Subcutaneous abdominal adipose tissue (tissue), 5 donors: Measurements from ENCODE around the gene ROR2.

Experiments
- H3K27ac ChIP-seq: one replicate; pipeline ENCODE4 v1.7.0; 2013; ENCODE audit warnings: low read depth, mild to moderate bottlenecking, inconsistent platforms, low read length, moderate library complexity
- H3K27me3 ChIP-seq, 5 donors: one replicate each; pipeline ENCODE4 v1.7.0; 2013; ENCODE audit warnings: low read length in 5 of 5, inconsistent platforms in 1 of 5; ENCODE audit not compliant: control insufficient read depth in 5 of 5, insufficient read depth in 4 of 5
- H3K36me3 ChIP-seq, 5 donors: one replicate each; pipeline ENCODE4 v1.7.0; 2013; ENCODE audit warnings: low read length in 5 of 5; ENCODE audit not compliant: control insufficient read depth in 5 of 5, insufficient read depth in 5 of 5
- H3K4me1 ChIP-seq, 5 donors: one replicate each; pipeline ENCODE4 v1.7.0; 2013; ENCODE audit warnings: low read length in 5 of 5, mild to moderate bottlenecking in 3 of 5, moderate library complexity in 1 of 5; ENCODE audit not compliant: control insufficient read depth in 5 of 5, insufficient read depth in 5 of 5
- H3K4me3 ChIP-seq, 5 donors: one replicate each; pipeline ENCODE4 v1.7.0; 2013; ENCODE audit warnings: low read length in 5 of 5, low read depth in 1 of 5
- H3K9ac ChIP-seq, 5 donors: one replicate each; pipeline ENCODE4 v1.7.0; 2013; ENCODE audit warnings: low read length in 5 of 5, mild to moderate bottlenecking in 4 of 5, moderate library complexity in 3 of 5
- H3K9me3 ChIP-seq, 5 donors: one replicate each; pipeline ENCODE4 v1.7.0; 2013; ENCODE audit warnings: low read length in 5 of 5; ENCODE audit not compliant: control insufficient read depth in 5 of 5
- donor health status: healthy.
- donor health status: healthy.
- donor health status: healthy.
- donor health status: healthy.
- donor health status: healthy.

The ROR2 gene

GRCh38 chr9:91839926-91840465 is 110.0 kb downstream of the ROR2 start:
- Histone ChIP-seq H3K4me1 (peaks cover 0 to 24% (median 23%) of the 10 kb centered on the region in 5 donors), H3K9ac (no peak overlapping the region), H3K27ac (no peak overlapping the region), H3K4me3 (no peak overlapping the region), H3K36me3 (no peaks in the 10 kb centered on the region), H3K9me3 (no peaks in the 10 kb centered on the region), H3K27me3 (peaks cover 0 to 27% (median 2%) of the 10 kb centered on the region in 5 donors)

DNA sequence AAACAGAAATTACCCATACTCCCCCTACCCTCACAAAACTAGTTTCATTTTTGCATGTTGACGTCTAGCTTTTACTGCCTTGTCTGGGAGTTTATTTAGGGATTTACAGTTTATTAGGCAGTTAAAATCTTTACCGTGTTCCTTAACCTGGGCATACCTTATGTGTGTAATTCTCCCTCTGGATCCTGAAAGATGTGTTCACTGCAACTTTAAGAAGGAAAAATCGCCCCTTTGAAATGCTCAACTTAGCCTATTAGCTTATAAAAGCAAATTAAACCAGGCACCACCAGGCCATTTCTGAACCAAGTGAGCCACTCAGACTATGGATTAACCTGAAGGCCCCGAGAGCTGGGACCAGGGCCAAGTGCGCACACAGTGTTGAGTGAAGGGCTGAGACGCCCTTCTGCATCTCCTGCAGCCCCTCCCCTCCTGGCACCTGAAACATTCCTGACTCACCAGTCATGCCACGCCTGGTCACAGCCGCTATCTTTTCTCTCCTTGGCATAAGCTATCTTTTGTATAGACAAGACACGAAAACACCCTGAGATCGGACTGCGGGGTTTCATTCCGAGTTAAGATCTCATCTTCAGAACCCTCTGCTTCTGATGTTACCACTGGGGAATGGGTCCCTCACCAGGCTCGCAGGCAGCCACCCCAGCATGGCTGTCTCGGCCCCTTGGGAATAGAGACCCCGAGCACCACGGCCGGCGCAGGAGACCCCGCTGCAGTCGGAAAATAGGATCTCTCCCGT is 111.9 kb downstream of the ROR2 start:
- Histone ChIP-seq H3K36me3 (no peaks in the 10 kb centered on the region), H3K4me1 (peaks cover 0 to 14% (median 10%) of the 10 kb centered on the region in 5 donors), H3K4me3 (peak overlapping the region; percentile 23 to 59 (median 47)), H3K9ac (no peak overlapping the region), H3K27ac (no peak overlapping the region), H3K9me3 (no peaks in the 10 kb centered on the region), H3K27me3 (peaks cover 0 to 28% (median 5%) of the 10 kb centered on the region in 5 donors)

DNA sequence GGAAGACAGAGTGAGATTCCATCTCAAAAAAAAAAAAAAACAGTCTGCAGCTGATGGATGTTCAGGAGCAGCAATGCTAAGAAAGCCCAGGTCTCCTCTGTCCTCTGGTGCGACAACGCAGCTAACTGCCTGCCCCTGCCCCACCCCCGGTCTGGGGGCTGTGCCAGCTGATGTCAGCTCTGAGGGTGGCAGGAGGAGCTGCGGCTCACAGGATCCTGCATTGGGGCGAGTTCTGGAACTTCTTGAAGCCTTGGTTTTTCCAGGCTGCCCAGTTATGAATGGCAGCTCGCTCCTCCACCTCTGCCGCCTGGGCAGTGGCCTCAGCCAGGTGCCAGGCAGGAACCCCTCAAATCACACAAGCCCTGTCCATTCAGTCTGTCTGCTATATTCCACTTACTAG is 113.5 kb downstream of the ROR2 start:
- H3K9me3 ChIP-seq, result no peaks in the 10 kb centered on the region
- no peaks in the 10 kb centered on the region for H3K36me3 ChIP-seq
- H3K27me3 ChIP-seq, result peaks cover 0 to 24% (median 7%) of the 10 kb centered on the region in 5 donors
- H3K9ac ChIP-seq, result no peak overlapping the region
- no peak overlapping the region for H3K4me3 ChIP-seq
- peaks cover 0 to 14% (median 8%) of the 10 kb centered on the region in 5 donors for H3K4me1 ChIP-seq
- no peak overlapping the region for H3K27ac ChIP-seq

DNA sequence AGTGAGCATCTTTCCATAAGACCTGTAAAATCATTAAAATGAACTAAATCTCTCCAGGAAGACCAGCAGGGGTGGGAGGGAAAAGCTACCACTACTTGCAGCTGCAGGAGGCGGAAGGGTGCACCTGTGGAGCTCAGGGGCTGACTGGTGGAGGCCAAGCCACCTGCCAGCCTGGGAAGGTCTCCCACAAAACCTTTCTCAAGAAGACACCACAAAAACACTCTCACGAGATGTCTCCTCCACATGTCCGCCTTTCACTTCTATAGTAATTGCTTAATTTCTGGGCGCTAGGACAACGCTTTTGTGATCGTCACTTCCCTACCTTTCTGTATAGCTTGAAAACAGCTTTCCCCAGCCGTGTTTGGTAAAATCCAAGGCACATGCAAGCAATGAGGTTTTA is 114.4 kb downstream of the ROR2 start:
- Histone ChIP-seq H3K9ac (no peak overlapping the region), H3K9me3 (no peaks in the 10 kb centered on the region), H3K27me3 (peaks cover 0 to 24% (median 7%) of the 10 kb centered on the region in 5 donors), H3K4me1 (peaks cover 0 to 14% (median 8%) of the 10 kb centered on the region in 5 donors), H3K36me3 (no peaks in the 10 kb centered on the region), H3K27ac (no peak overlapping the region), H3K4me3 (no peak overlapping the region)

GRCh38 chr9:91835216-91835615 is 114.8 kb downstream of the ROR2 start:
- H3K36me3 ChIP-seq, result no peaks in the 10 kb centered on the region
- no peaks in the 10 kb centered on the region for H3K9me3 ChIP-seq
- H3K9ac ChIP-seq, result no peak overlapping the region
- H3K4me3 ChIP-seq, result no peak overlapping the region
- H3K27ac ChIP-seq, result no peak overlapping the region
- peaks cover 0 to 24% (median 7%) of the 10 kb centered on the region in 5 donors for H3K27me3 ChIP-seq
- peaks cover 0 to 14% (median 8%) of the 10 kb centered on the region in 5 donors for H3K4me1 ChIP-seq

DNA sequence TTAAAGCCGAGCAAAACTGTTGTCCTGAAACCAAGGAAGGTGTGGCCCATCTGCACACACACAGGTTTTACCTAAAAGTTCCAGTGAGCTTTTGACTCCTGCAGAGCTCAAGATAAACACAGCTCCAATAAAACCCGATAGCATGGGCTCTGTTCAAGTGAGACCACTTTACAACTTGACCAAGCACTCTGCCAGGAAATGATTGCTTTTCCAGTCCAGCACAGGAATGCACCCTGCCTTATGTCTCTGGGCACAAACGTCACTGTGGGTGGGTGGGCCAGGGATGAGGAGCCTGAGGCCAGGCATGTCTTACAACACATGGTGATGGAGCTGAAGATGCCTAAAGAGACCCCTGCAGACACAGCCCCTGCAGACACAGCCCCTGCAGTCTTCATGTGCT is 115.3 kb downstream of the ROR2 start:
- H3K4me3 ChIP-seq, result no peak overlapping the region
- no peak overlapping the region for H3K9ac ChIP-seq
- H3K4me1 ChIP-seq, result peaks cover 0 to 14% (median 8%) of the 10 kb centered on the region in 5 donors
- H3K9me3 ChIP-seq, result no peaks in the 10 kb centered on the region
- H3K27me3 ChIP-seq, result peaks cover 0 to 24% (median 7%) of the 10 kb centered on the region in 5 donors
- H3K36me3 ChIP-seq, result no peaks in the 10 kb centered on the region
- H3K27ac ChIP-seq, result no peak overlapping the region

DNA sequence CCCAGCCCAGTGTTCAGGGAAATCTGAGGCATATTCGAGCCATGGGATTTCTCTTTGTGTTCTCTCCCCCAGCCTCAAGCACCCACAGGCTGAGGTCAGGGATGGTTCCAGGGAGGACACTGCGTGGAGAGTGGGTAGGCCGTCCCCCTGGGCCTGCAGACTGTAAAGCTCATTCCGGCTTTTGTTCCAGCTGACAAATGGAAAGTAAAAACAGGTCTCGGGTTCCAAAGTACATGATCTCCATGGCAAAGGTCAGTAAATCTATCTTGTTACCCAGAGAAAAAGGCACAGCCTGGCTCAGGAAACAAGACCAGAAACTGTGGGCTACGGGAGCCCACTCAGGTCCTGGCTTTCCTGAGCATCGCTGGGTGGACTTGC is 116.2 kb downstream of the ROR2 start:
- no peak overlapping the region for H3K9ac ChIP-seq
- no peak overlapping the region for H3K4me3 ChIP-seq
- H3K27me3 ChIP-seq, result peaks cover 0 to 21% (median 7%) of the 10 kb centered on the region in 5 donors
- no peaks in the 10 kb centered on the region for H3K9me3 ChIP-seq
- H3K4me1 ChIP-seq, result peaks cover 0 to 12% (median 8%) of the 10 kb centered on the region in 5 donors
- no peaks in the 10 kb centered on the region for H3K36me3 ChIP-seq
- no peak overlapping the region for H3K27ac ChIP-seq

- Histone ChIP-seq H3K9me3 (no peaks in the 10 kb centered on the region), H3K4me3 (no peak overlapping the region), H3K27ac (no peak overlapping the region), H3K9ac (no peak overlapping the region), H3K27me3 (peaks cover 0 to 18% (median 5%) of the 10 kb centered on the region in 5 donors), H3K36me3 (no peaks in the 10 kb centered on the region), H3K4me1 (peaks cover 0 to 6% (median 4%) of the 10 kb centered on the region in 5 donors)
Observed at GRCh38 chr9:91833096-91833877, 116.7 kb downstream of the ROR2 start.

DNA sequence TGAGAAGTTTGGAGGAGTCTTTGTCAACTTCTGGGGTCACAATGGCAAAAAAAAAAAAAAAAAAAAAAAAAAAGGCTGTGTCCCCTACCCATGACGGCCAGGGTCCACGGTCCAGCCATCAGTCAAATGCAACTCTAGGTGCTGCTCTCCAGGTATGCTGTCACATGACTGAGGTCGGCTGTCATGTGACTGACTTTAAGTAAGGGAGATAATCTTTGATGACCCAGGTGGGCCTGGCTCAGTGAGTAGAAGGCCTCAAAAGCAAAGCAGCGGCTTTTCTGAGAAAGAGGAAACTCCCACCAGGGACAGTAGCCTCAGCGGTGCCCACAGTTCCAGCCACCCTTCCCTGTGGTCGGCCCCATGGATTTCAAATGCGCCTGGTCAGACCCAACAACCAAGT is 117.7 kb downstream of the ROR2 start:
- H3K9ac ChIP-seq, result no peak overlapping the region
- H3K27ac ChIP-seq, result no peak overlapping the region
- H3K27me3 ChIP-seq, result peaks cover 0 to 13% (median 5%) of the 10 kb centered on the region in 5 donors
- H3K36me3 ChIP-seq, result no peaks in the 10 kb centered on the region
- H3K9me3 ChIP-seq, result no peaks in the 10 kb centered on the region
- no peak overlapping the region for H3K4me3 ChIP-seq
- no peaks in the 10 kb centered on the region for H3K4me1 ChIP-seq

DNA sequence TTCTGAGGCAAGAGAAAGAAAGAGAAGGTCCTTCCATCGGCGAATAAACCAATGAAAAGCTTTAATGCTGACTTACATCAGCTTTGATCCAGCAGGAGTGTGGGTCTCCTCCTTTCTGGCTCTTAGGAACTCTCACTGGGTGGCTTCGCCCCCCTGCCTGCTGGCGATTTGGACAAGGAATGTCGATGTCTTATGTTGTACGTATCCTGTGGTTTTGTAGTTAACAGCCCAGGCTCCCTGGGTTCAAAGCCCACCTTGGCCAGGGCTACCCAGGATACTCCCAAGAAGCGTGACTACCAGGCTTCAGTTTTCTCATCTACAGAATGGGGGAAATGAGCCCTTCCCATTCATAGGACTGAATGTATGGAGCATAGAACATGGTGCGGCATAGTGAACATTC is 124.2 kb downstream of the ROR2 start:
- peaks cover 0 to 14% (median 7%) of the 10 kb centered on the region in 5 donors for H3K4me1 ChIP-seq
- peaks cover 0 to 4% (median 0%) of the 10 kb centered on the region in 5 donors for H3K9me3 ChIP-seq
- no peak overlapping the region for H3K4me3 ChIP-seq
- no peaks in the 10 kb centered on the region for H3K36me3 ChIP-seq
- peaks cover 0 to 4% (median 0%) of the 10 kb centered on the region in 5 donors for H3K27me3 ChIP-seq
- H3K27ac ChIP-seq, result no peak overlapping the region
- H3K9ac ChIP-seq, result no peak overlapping the region
